Mesendoderm (in vitro differentiated cells): ENCODE results near the gene THSD4.

Experiments used
- DNase-seq: peaks from one replicate; pipeline ENCODE4 v3.0.0; 2013
- H2AK5ac ChIP-seq: 2 replicates; pipeline ENCODE4 v1.6.1; 2013; ENCODE audit warnings: low read length, inconsistent platforms
- H2BK120ac ChIP-seq: 2 replicates; pipeline ENCODE4 v1.6.1; 2013; ENCODE audit warnings: low read depth, mild to moderate bottlenecking, low read length, moderate library complexity, mixed read lengths
- H2BK15ac ChIP-seq: replicated peaks from 2 replicates; pipeline ENCODE4 v1.6.1; 2013; ENCODE audit warnings: low read depth, mild to moderate bottlenecking, moderate library complexity
- H2BK5ac ChIP-seq: 2 replicates; pipeline ENCODE4 v1.6.1; 2013; ENCODE audit warnings: low read length, inconsistent platforms
- H3K18ac ChIP-seq: 2 replicates; pipeline ENCODE4 v1.6.1; 2013; ENCODE audit warnings: mild to moderate bottlenecking, low read length, mixed read lengths
- H3K23ac ChIP-seq: one replicate; pipeline ENCODE4 v1.6.1; 2013; ENCODE audit warnings: low read length
- H3K27ac ChIP-seq: 2 replicates; pipeline ENCODE4 v1.5.1; 2013; ENCODE audit warnings: low read depth, mild to moderate bottlenecking, inconsistent platforms, low read length, moderate library complexity
- H3K27me3 ChIP-seq: 2 replicates; pipeline ENCODE4 v1.6.1; 2013; ENCODE audit warnings: low read length, control low read depth, mild to moderate bottlenecking, inconsistent platforms; ENCODE audit not compliant: insufficient read depth, poor library complexity
- H3K36me3 ChIP-seq: 2 replicates; pipeline ENCODE4 v1.6.1; 2013; ENCODE audit warnings: low read length, inconsistent platforms; ENCODE audit not compliant: control insufficient read depth, insufficient read depth
- H3K4ac ChIP-seq: one replicate; pipeline ENCODE4 v1.6.1; 2013; ENCODE audit warnings: low read depth, mild to moderate bottlenecking, low read length, moderate library complexity
- H3K4me1 ChIP-seq: 2 replicates; pipeline ENCODE4 v1.6.1; 2013; ENCODE audit warnings: low read depth, low read length, inconsistent platforms; ENCODE audit not compliant: control insufficient read depth
- H3K4me2 ChIP-seq: 2 replicates; pipeline ENCODE4 v1.6.1; 2013; ENCODE audit warnings: low read length
- H3K4me3 ChIP-seq: 2 replicates; pipeline ENCODE4 v1.5.1; 2013; ENCODE audit warnings: mild to moderate bottlenecking, low read length
- H3K56ac ChIP-seq: one replicate; pipeline ENCODE4 v1.6.1; 2013; ENCODE audit warnings: low read length
- H3K79me1 ChIP-seq: 2 replicates; pipeline ENCODE4 v1.6.1; 2013; ENCODE audit warnings: low read length, inconsistent platforms
- H3K79me2 ChIP-seq: 2 replicates; pipeline ENCODE4 v1.6.1; 2013; ENCODE audit warnings: mild to moderate bottlenecking, low read length; ENCODE audit not compliant: control insufficient read depth, insufficient read depth
- H3K9ac ChIP-seq: 2 replicates; pipeline ENCODE4 v1.6.1; 2013; ENCODE audit warnings: low read length, inconsistent platforms
- H4K5ac ChIP-seq: one replicate; pipeline ENCODE4 v1.6.1; 2013; ENCODE audit warnings: low read length
- H4K8ac ChIP-seq: one replicate; pipeline ENCODE4 v1.6.1; 2013; ENCODE audit warnings: low read depth, mild to moderate bottlenecking, control low read depth, low read length, moderate library complexity
- WGBS: extraction: QIAGEN DNeasy Blood & Tissue Kit; methylation state at CpG from one replicate; pipeline ENCODE4 v1.1.7; 2013; ENCODE audit warnings: low lambda C conversion rate, missing lambda C conversion rate; ENCODE audit not compliant: insufficient coverage; ENCODE audit errors: extremely low coverage; 5-methylcytosine and 5-hydroxymethylcytosine counted together

The THSD4 gene

DNA sequence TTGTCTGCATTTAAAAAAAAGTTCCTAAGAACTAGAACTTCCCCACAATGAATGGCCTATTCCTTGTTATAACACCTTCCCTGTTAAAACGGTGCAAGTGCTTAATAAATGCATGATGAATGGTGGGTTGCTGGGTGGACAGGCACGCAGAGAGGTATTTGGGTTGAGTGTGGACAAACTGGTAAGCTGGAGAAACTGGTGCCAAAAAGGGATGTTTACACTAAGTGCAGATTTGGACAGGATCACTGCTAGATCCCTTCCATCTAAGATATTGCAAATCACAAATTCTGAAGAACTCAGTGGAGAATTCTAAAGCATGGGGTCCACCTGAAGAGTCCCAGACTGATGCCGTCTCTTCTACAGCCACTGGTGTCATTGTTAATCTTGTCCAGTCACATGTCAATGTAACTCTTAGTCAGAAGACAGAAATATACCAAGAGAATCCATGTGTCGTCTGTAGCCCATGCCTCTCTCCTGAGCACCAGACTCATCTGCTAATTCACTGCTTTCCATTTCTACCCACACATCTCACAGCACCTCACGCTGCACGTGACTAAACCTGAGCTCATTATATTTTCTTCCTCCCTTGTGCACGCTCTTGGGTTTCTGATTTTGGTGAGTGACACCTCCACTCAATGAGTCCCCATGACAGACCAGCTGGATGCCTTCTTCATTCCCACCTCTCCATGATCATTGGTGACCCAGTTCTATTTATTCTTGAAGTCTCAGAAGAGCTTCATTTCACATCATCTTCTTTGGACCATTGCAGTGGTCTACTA is 328.9 kb downstream of the THSD4 start:
- no peak overlapping the region for H2BK120ac ChIP-seq
- H3K27me3 ChIP-seq, result no peaks in the 10 kb centered on the region
- H2AK5ac ChIP-seq, result no peak overlapping the region
- H3K4me3 ChIP-seq, result no peak overlapping the region
- no peak overlapping the region for H3K23ac ChIP-seq
- no peak overlapping the region for H3K27ac ChIP-seq
- H4K5ac ChIP-seq, result no peak overlapping the region
- H3K79me2 ChIP-seq, result no peaks in the 10 kb centered on the region
- no peak overlapping the region for H4K8ac ChIP-seq
- no peak overlapping the region for H3K18ac ChIP-seq
- DNase-seq, result no peak
- no peak overlapping the region for H2BK5ac ChIP-seq
- no peak overlapping the region for H3K9ac ChIP-seq
- WGBS, result no CpG with 5 or more reads among the region's 7 CpGs
- H3K4me1 ChIP-seq, result no peaks in the 10 kb centered on the region
- H2BK15ac ChIP-seq, result no peak overlapping the region
- H3K79me1 ChIP-seq, result no peaks in the 10 kb centered on the region
- H3K36me3 ChIP-seq, result no peaks in the 10 kb centered on the region
- H3K56ac ChIP-seq, result no peak overlapping the region
- H3K4ac ChIP-seq, result no peak overlapping the region
- H3K4me2 ChIP-seq, result no peak overlapping the region

DNA sequence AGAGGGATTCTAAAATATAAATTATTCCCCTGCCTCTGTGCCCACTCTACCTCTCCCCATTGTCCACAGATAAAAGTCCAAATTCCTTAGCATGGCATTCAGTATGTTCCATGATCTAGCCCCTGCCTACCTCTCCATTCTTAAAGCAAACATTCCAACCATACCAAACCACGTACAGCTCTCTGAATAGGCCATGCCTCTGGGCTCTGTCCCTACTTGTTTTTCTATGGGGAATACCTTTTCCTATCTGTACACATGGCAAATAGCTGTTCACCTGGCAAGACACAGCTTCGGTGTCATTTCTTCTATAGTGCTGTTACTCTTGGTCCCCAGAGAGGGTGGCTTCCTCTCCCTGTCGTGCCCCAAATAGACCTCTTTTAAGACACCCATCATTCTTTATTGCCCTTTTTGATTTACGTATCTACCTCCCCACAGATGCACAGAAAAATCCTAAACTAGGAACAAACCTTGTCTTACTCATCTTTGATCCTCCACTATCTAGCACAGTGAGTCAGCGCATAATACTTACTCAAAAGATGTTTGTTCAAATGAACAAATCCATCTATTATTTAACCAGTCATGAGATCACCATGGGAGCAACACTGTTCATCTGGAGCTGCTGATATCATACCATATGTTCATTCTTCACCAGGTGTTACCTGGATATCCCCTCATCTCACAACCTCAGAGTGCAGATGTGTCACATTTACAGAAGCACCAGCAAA is 329.8 kb downstream of the THSD4 start:
- Histone ChIP-seq H3K27ac (no peak overlapping the region), H3K9ac (no peak overlapping the region)
- no CpG with 5 or more reads among the region's 5 CpGs for WGBS

DNA sequence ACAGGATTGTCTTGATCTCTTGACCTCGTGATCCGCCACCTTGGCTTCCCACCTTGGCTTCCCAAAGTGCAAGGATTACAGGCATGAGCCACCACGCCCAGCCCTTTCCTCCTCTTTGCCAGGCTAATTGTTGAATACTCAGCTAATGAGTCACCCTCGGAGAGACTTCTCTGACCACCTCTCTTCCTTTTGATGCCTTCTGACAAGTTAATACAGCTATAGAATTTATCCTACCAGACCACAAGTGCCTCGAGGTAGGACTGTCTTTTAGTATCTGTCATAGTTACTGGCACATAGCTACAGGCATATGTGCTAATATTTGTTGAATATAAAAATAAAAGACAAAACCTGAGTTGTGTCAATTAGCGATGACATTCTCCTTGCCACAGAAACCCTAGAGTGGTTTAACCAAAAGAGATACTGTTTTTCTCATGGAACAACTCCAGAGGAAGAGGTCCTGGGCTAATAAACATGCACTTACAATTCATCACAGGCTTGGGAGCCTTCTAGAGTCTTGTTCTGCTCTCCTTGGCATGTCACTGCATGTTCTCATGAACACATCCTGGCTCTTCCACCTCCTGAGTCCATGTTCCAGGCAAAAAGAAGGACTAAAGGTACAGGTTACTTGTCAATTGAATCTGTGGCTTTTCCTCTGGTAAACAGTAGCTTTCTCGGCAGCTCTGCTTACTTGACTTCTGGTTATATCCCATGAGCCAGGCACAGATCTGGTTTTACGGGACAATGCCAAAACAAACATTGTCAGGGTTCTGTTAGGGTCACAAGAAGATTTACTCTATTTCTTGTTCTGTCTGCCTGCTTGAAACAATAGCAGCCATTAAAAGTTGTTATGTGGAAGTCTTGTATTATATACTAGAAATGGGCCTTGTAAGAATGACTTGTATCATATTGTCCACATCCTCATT is 332.3 kb downstream of the THSD4 start:
- no peak overlapping the region for H3K4me2 ChIP-seq
- no peak overlapping the region for H3K56ac ChIP-seq
- no peaks in the 10 kb centered on the region for H3K79me1 ChIP-seq
- H3K4me3 ChIP-seq, result no peak overlapping the region
- H3K4ac ChIP-seq, result no peak overlapping the region
- peak; percentile 73 for DNase-seq
- no CpG with 5 or more reads among the region's 8 CpGs for WGBS
- no peak overlapping the region for H4K5ac ChIP-seq
- no peaks in the 10 kb centered on the region for H3K27me3 ChIP-seq
- no peaks in the 10 kb centered on the region for H3K79me2 ChIP-seq
- no peak overlapping the region for H3K9ac ChIP-seq
- no peak overlapping the region for H4K8ac ChIP-seq
- H3K4me1 ChIP-seq, result no peaks in the 10 kb centered on the region
- no peaks in the 10 kb centered on the region for H3K36me3 ChIP-seq
- no peak overlapping the region for H3K23ac ChIP-seq
- H2BK15ac ChIP-seq, result no peak overlapping the region
- no peak overlapping the region for H2BK5ac ChIP-seq
- no peak overlapping the region for H2BK120ac ChIP-seq
- no peak overlapping the region for H3K27ac ChIP-seq
- H3K18ac ChIP-seq, result no peak overlapping the region
- H2AK5ac ChIP-seq, result no peak overlapping the region

More for the DNA sequence above, 329.8 kb downstream of the THSD4 start:
- Histone ChIP-seq H3K18ac (no peak overlapping the region), H2AK5ac (no peak overlapping the region), H3K27me3 (no peaks in the 10 kb centered on the region), H2BK5ac (no peak overlapping the region), H3K4me3 (no peak overlapping the region), H2BK120ac (no peak overlapping the region), H3K4me1 (no peaks in the 10 kb centered on the region), H3K23ac (no peak overlapping the region), H3K79me2 (no peaks in the 10 kb centered on the region), H2BK15ac (no peak overlapping the region), H4K5ac (no peak overlapping the region), H3K4me2 (no peak overlapping the region), H3K4ac (no peak overlapping the region), H3K79me1 (no peaks in the 10 kb centered on the region), H4K8ac (no peak overlapping the region), H3K36me3 (no peaks in the 10 kb centered on the region), H3K56ac (no peak overlapping the region)
- DNase-seq, result no peak

DNA sequence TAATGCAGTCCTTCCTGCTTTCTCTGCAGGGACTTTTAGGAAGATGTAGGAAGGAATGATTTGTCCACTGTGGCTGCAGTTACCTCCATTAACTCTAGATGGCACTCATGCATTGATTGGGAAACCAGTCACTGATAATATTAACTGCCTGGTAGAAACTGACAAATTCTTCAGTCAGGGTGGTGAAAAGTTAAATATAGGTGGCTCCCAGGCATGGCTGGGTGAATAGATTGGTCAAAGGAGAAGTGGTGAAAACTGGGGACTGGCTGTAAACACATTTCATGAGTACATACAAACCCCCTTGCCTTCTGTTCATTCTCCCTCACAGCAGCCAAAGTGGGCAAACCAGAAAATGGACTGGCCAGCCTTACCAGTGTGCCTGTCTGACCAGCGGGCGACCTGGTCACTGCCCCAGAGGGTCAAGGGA is 333.4 kb downstream of the THSD4 start:
- no peaks in the 10 kb centered on the region for H3K36me3 ChIP-seq
- H3K4me1 ChIP-seq, result no peaks in the 10 kb centered on the region
- no peak overlapping the region for H3K23ac ChIP-seq
- no peak overlapping the region for H3K4ac ChIP-seq
- peak; percentile 77 for DNase-seq
- H3K27me3 ChIP-seq, result no peaks in the 10 kb centered on the region
- no peak overlapping the region for H4K8ac ChIP-seq
- no CpG with 5 or more reads among the region's 2 CpGs for WGBS
- no peak overlapping the region for H4K5ac ChIP-seq
- H3K79me2 ChIP-seq, result no peaks in the 10 kb centered on the region
- H2BK5ac ChIP-seq, result no peak overlapping the region
- H2AK5ac ChIP-seq, result no peak overlapping the region
- H3K27ac ChIP-seq, result no peak overlapping the region
- H3K4me3 ChIP-seq, result no peak overlapping the region
- H2BK15ac ChIP-seq, result no peak overlapping the region
- H2BK120ac ChIP-seq, result no peak overlapping the region
- H3K56ac ChIP-seq, result no peak overlapping the region
- no peak overlapping the region for H3K4me2 ChIP-seq
- H3K9ac ChIP-seq, result no peak overlapping the region
- no peak overlapping the region for H3K18ac ChIP-seq
- H3K79me1 ChIP-seq, result no peaks in the 10 kb centered on the region

DNA sequence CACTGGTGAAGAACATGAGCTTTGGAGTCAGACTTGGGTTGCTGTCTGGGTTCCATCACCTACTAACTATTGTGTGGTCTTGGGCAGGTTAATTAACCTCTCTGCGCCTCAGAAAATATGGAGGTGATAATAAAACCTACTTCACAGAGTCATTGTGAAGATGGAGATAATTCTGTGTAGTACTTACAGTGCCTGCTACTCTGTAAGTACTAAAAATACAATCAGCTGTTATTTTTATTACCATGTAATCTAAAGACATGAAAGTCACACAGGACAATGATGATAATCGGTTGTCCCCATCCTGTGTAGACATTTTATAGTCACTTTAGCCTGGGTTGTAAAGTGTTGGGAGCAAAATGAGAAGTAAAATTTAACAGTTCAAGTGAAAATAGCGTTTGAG is 334.1 kb downstream of the THSD4 start:
- Histone ChIP-seq H3K4me1 (no peaks in the 10 kb centered on the region), H2BK5ac (no peak overlapping the region), H3K79me2 (no peaks in the 10 kb centered on the region), H4K5ac (no peak overlapping the region), H3K27me3 (no peaks in the 10 kb centered on the region), H3K4ac (no peak overlapping the region), H3K4me2 (no peak overlapping the region), H3K36me3 (no peaks in the 10 kb centered on the region), H2BK120ac (no peak overlapping the region), H4K8ac (no peak overlapping the region), H3K56ac (no peak overlapping the region), H3K4me3 (no peak overlapping the region), H2BK15ac (no peak overlapping the region), H3K79me1 (no peaks in the 10 kb centered on the region), H3K27ac (no peak overlapping the region), H3K23ac (no peak overlapping the region), H3K9ac (no peak overlapping the region), H3K18ac (no peak overlapping the region), H2AK5ac (no peak overlapping the region)
- WGBS, result 60% methylated on average over 1 of the region's 3 CpGs
- DNase-seq, result no peak
